MM.1S (cell line): ENCODE data around the gene GBX1.

Source experiments
- DNase-seq: peaks from one replicate; pipeline ENCODE4 v3.0.0-alpha.2; 2015
- H2AFZ ChIP-seq: fragments of 300-600 bp; sonication (generic); 2 replicates; pipeline ENCODE4 v1.6.0; 2016; ENCODE audit warnings: antibody characterized with exemption, low read length
- H3F3A ChIP-seq: fragments of 300-600 bp; sonication (generic); 2 replicates; pipeline ENCODE4 v1.6.1; 2016; ENCODE audit warnings: mild to moderate bottlenecking, antibody characterized with exemption, low read length, moderate library complexity, mixed read lengths; ENCODE audit not compliant: insufficient read depth
- H3K27ac ChIP-seq: fragments of 300-600 bp; sonication (generic); 2 replicates; pipeline ENCODE4 v1.5.1; 2016; ENCODE audit warnings: mild to moderate bottlenecking, low read length
- H3K27me3 ChIP-seq: fragments of 300-600 bp; sonication (generic); replicated peaks from 2 replicates; pipeline ENCODE4 v1.6.0; 2016; ENCODE audit warnings: low read length; ENCODE audit not compliant: insufficient read depth
- H3K36me3 ChIP-seq: fragments of 300-600 bp; sonication (generic); replicated peaks from 2 replicates; pipeline ENCODE4 v1.6.1; 2016; ENCODE audit warnings: mild to moderate bottlenecking, low read length, mixed read lengths; ENCODE audit not compliant: insufficient read depth
- H3K4me1 ChIP-seq: fragments of 300-600 bp; sonication (generic); 2 replicates; pipeline ENCODE4 v1.6.1; 2016; ENCODE audit warnings: low read length, mixed read lengths
- H3K4me2 ChIP-seq: fragments of 300-600 bp; sonication (generic); 2 replicates; pipeline ENCODE4 v1.6.0; 2016; ENCODE audit warnings: low read depth, low read length
- H3K4me3 ChIP-seq: fragments of 300-600 bp; sonication (generic); 2 replicates; pipeline ENCODE4 v1.5.1; 2016; ENCODE audit warnings: low read length, mixed read lengths
- H3K79me2 ChIP-seq: fragments of 300-600 bp; sonication (generic); 2 replicates; pipeline ENCODE4 v1.6.1; 2016; ENCODE audit warnings: mixed run types, low read length, mixed read lengths
- H3K9ac ChIP-seq: fragments of 300-600 bp; sonication (generic); 2 replicates; pipeline ENCODE4 v1.6.1; 2016; ENCODE audit warnings: low read length, mixed read lengths
- H3K9me2 ChIP-seq: fragments of 300-600 bp; sonication (generic); replicated peaks from 2 replicates; pipeline ENCODE4 v1.6.1; 2016; ENCODE audit warnings: mild to moderate bottlenecking, low read length, mixed read lengths; ENCODE audit not compliant: insufficient read depth
- H3K9me3 ChIP-seq: fragments of 300-600 bp; sonication (generic); replicated peaks from 2 replicates; pipeline ENCODE4 v1.6.1; 2016; ENCODE audit warnings: mild to moderate bottlenecking, low read length, mixed read lengths; ENCODE audit not compliant: insufficient read depth
- H4K20me1 ChIP-seq: fragments of 300-600 bp; sonication (generic); 2 replicates; pipeline ENCODE4 v1.6.1; 2016; ENCODE audit warnings: mild to moderate bottlenecking, low read length, moderate library complexity, mixed read lengths; ENCODE audit not compliant: insufficient read depth
- EZH2 ChIP-seq: fragments of 300-600 bp; sonication (generic); optimal IDR thresholded peaks from 2 replicates; pipeline ENCODE3; 2017; ENCODE audit warnings: low read depth, mild to moderate bottlenecking, antibody characterized with exemption, low read length, mixed read lengths
- EZH2phosphoT487 ChIP-seq: fragments of 300-600 bp; sonication (generic); IDR thresholded peaks from 2 replicates; pipeline ENCODE4 v1.6.1; 2018; ENCODE audit warnings: antibody characterized with exemption, low read length
- TF ChIP-seq, protein P1 (sequence below): fragments of 300-600 bp; sonication (generic); IDR thresholded peaks from 2 replicates; pipeline ENCODE4 v1.5.1; 2016; ENCODE audit warnings: antibody characterized with exemption, low read length, mixed read lengths

GBX1 gene

DNA sequence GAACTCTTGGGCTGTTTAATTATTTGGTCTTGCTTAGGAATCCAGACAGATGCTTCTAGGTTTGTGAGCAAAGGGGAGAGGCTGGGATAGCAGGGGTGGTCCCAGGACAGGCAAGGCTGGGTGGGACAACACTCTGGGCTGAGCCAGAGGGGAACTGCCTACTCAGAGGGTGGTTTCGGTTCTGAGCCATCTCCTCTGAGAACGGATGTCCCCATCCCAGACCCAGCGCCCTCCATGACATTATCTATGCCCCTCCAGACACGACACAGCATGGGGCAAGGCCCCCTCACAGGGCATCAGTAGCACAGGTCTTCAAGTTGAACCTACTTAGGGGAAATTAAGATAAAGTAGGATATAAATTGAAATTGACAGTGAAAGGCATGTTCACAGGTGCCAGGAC, 12.5 kb upstream of the GBX1 start:
- H3K27me3 ChIP-seq, result peaks cover 86% of the 10 kb centered on the region
- H3K36me3 ChIP-seq, result no peaks in the 10 kb centered on the region
- no peaks in the 10 kb centered on the region for H3K9me3 ChIP-seq
- no peak for DNase-seq
- no peaks in the 10 kb centered on the region for H3K4me1 ChIP-seq
- H3K9me2 ChIP-seq, result no peaks in the 10 kb centered on the region
- no peaks in the 10 kb centered on the region for H3K79me2 ChIP-seq
- no peak overlapping the region for H3K4me2 ChIP-seq
- no peaks in the 10 kb centered on the region for H3F3A ChIP-seq
- H3K27ac ChIP-seq, result no peak overlapping the region
- TF ChIP-seq EZH2phosphoT487, result no peak
- TF ChIP-seq, protein P1, sequence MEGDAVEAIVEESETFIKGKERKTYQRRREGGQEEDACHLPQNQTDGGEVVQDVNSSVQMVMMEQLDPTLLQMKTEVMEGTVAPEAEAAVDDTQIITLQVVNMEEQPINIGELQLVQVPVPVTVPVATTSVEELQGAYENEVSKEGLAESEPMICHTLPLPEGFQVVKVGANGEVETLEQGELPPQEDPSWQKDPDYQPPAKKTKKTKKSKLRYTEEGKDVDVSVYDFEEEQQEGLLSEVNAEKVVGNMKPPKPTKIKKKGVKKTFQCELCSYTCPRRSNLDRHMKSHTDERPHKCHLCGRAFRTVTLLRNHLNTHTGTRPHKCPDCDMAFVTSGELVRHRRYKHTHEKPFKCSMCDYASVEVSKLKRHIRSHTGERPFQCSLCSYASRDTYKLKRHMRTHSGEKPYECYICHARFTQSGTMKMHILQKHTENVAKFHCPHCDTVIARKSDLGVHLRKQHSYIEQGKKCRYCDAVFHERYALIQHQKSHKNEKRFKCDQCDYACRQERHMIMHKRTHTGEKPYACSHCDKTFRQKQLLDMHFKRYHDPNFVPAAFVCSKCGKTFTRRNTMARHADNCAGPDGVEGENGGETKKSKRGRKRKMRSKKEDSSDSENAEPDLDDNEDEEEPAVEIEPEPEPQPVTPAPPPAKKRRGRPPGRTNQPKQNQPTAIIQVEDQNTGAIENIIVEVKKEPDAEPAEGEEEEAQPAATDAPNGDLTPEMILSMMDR, result no peak
- TF ChIP-seq EZH2, result no peak
- no peaks in the 10 kb centered on the region for H4K20me1 ChIP-seq
- H2AFZ ChIP-seq, result no peak overlapping the region
- no peak overlapping the region for H3K9ac ChIP-seq
- no peak overlapping the region for H3K4me3 ChIP-seq

- H3K79me2 ChIP-seq, result no peaks in the 10 kb centered on the region
- no peak overlapping the region for H2AFZ ChIP-seq
- H3K9me2 ChIP-seq, result no peaks in the 10 kb centered on the region
- no peaks in the 10 kb centered on the region for H3K4me1 ChIP-seq
- peaks cover 91% of the 10 kb centered on the region for H3K27me3 ChIP-seq
- no peaks in the 10 kb centered on the region for H3F3A ChIP-seq
- DNase-seq, result no peak
- no peak overlapping the region for H3K9ac ChIP-seq
- no peak overlapping the region for H3K4me3 ChIP-seq
- no peak overlapping the region for H3K4me2 ChIP-seq
- no peak overlapping the region for H3K27ac ChIP-seq
- no peaks in the 10 kb centered on the region for H3K9me3 ChIP-seq
- H4K20me1 ChIP-seq, result no peaks in the 10 kb centered on the region
- no peaks in the 10 kb centered on the region for H3K36me3 ChIP-seq
- TF ChIP-seq EZH2phosphoT487, result no peak
Measured at GRCh38 chr7:151179287-151179860, 11.9 kb upstream of the GBX1 start.

- no peaks in the 10 kb centered on the region for H3F3A ChIP-seq
- no peak for TF ChIP-seq EZH2
- TF ChIP-seq, protein P1, result no peak
- TF ChIP-seq EZH2phosphoT487, result no peak
Measured at GRCh38 chr7:151178831-151179230, 11.3 kb upstream of the GBX1 start.

DNA sequence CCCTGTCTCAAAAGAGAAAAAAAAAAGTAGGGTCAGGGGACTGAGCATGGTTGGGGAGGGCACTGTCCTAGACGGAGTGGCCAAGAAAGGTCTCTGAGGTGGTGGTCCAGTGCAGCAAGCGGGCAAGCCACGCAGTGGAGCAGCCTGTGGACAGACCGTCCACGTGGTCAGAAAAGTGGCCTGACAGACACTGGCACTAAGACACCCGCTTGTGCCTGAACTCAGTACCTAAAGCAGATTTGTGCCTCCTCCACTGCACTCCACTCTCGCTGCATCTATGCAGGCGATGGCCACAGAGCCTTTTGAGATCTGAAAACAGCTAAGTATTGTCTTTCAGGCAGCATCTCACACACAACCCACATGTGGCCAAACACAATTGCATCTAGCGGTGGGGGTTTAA, 10.7 kb upstream of the GBX1 start:
- Histone ChIP-seq H3K27me3 (peaks cover 90% of the 10 kb centered on the region), H3F3A (no peaks in the 10 kb centered on the region), H3K36me3 (no peaks in the 10 kb centered on the region), H2AFZ (no peak overlapping the region), H3K79me2 (no peaks in the 10 kb centered on the region), H4K20me1 (no peaks in the 10 kb centered on the region), H3K27ac (no peak overlapping the region), H3K9ac (no peak overlapping the region), H3K4me1 (no peaks in the 10 kb centered on the region), H3K9me3 (no peaks in the 10 kb centered on the region), H3K9me2 (no peaks in the 10 kb centered on the region), H3K4me3 (no peak overlapping the region), H3K4me2 (no peak overlapping the region)
- no peak for DNase-seq
- TF ChIP-seq EZH2 (no peak), EZH2phosphoT487 (no peak)
- TF ChIP-seq, protein P1, result no peak

More at GRCh38 chr7:151178831-151179230, 11.3 kb upstream of the GBX1 start:
- Histone ChIP-seq H3K79me2 (no peaks in the 10 kb centered on the region), H4K20me1 (no peaks in the 10 kb centered on the region), H3K4me2 (no peak overlapping the region), H3K9ac (no peak overlapping the region), H3K4me3 (no peak overlapping the region), H3K27ac (no peak overlapping the region), H3K9me2 (no peaks in the 10 kb centered on the region), H3K9me3 (no peaks in the 10 kb centered on the region), H2AFZ (no peak overlapping the region), H3K36me3 (no peaks in the 10 kb centered on the region), H3K27me3 (peaks cover 90% of the 10 kb centered on the region), H3K4me1 (no peaks in the 10 kb centered on the region)
- DNase-seq, result no peak
